ENCODE data around the gene PCDHGB1.
"Not testable (repeated sequence)": the region's sequence is repeated elsewhere in the genome, so short reads cannot be mapped to it uniquely, and the experiment has no call there.

Gene PCDHGB1

GRCh38 chr5:141382469-141383294 lies 32.8 kb downstream of the PCDHGB1 start, which contains the start of gene PCDHGA7:
PCDHGA7 (plus strand) TSS chr5:141382742; CDS start chr5:141382900, 158 bp downstream.
- DNase-seq (ENCODE audit: low spot score) = no peak
- FAIRE-seq = no peak

DNA sequence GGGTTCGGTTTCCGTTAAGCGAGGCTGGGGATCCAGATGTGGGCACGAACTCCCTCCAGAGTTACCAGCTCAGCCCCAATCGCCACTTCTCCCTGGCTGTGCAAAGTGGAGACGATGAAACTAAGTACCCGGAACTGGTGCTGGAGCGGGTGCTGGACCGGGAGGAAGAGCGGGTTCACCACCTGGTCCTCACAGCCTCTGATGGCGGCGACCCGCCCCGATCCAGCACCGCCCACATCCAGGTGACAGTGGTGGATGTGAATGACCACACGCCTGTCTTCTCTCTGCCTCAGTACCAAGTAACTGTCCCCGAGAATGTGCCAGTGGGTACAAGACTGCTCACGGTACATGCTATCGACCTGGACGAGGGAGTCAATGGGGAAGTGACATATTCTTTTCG lies 33.4 kb downstream of the PCDHGB1 start:
- FAIRE-seq (no peak), DNase-seq (ENCODE audit: low spot score) (no peak)

- FAIRE-seq (no peak), DNase-seq (ENCODE audit: low spot score) (no peak)
These were observed 34.8 kb downstream of the PCDHGB1 start for GRCh38 chr5:141384471-141385267.

DNA sequence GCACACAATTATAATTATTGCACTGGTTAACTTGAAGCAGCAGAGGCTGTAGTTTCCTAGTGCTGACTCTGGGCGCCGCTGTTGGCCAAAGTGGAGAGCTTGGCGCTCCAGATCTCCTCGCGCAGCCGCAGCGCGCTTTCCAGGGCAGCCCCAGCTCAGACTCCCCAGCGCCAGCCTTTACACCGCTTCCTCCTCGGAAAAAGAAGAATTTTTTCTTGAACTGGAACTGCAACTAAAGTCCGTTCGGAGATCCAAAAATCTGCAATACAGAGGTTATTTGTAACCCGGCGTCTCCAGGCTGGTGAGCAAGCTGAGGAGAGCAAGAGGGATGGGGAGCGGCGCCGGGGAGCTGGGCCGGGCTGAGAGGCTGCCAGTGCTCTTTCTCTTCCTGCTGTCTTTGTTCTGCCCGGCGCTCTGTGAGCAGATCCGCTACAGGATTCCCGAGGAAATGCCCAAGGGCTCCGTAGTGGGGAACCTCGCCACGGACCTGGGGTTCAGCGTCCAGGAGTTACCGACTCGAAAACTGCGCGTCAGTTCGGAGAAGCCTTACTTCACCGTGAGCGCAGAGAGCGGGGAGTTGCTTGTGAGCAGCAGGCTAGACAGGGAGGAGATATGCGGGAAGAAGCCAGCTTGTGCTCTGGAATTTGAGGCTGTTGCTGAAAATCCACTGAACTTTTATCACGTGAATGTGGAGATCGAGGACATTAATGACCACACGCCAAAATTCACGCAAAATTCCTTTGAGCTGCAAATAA lies 37.8 kb downstream of the PCDHGB1 start, which contains the start of gene PCDHGB4:
PCDHGB4 (plus strand) TSS at position 142 of the 755 bp plus-strand sequence; CDS start at position 329, 187 bp downstream.
- not testable (repeated sequence) for FAIRE-seq; DNase-seq (ENCODE audit: low spot score)

DNA sequence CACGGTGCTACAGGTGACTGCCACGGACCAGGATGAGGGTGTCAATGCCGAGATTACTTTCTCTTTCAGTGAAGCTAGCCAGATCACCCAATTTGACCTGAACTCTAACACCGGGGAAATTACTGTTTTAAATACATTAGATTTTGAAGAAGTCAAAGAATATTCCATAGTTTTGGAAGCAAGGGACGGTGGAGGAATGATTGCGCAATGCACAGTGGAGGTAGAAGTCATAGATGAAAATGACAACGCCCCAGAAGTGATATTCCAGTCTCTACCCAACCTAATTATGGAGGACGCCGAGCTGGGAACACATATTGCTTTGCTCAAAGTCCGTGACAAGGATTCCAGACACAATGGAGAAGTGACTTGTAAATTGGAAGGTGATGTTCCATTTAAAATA lies 38.8 kb downstream of the PCDHGB1 start:
- FAIRE-seq (no peak), DNase-seq (ENCODE audit: low spot score) (no peak)

GRCh38 chr5:141389153-141390042 lies 39.5 kb downstream of the PCDHGB1 start:
- no peak for FAIRE-seq
- no peak for DNase-seq (ENCODE audit: low spot score)

DNA sequence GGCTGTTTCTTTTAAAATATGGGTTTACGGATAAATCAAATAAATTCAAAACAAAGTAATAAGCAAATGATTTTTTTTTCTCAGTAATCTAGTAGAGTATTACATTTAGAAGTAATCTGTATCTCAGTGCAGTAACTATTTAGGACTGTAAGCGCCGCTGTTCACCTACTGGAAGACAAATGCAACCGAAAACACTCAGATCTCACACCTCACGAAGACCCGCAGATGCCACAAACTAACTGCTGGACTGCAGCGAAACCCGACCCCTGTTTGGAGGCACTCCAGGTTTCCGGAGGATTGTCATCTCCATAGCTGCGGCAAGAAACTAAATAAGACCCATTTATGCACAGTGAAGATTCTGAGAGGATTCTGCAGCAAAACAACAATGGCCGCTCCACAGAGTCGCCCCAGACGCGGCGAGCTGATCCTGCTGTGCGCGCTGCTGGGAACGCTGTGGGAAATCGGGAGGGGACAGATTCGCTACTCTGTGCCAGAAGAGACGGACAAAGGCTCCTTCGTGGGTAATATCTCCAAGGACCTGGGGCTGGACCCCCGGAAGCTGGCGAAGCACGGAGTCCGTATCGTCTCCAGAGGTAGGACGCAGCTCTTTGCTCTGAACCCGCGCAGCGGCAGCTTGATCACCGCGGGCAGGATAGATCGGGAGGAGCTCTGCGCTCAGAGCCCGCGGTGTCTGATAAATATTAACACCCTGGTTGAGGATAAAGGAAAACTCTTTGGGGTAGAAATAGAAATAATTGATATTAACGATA lies 42.7 kb downstream of the PCDHGB1 start, which contains the start of gene PCDHGA8:
PCDHGA8 (plus strand) TSS at position 205 of the 770 bp plus-strand sequence; CDS start at position 386, 181 bp downstream.
- DNase-seq (ENCODE audit: low spot score) = no peak

DNA sequence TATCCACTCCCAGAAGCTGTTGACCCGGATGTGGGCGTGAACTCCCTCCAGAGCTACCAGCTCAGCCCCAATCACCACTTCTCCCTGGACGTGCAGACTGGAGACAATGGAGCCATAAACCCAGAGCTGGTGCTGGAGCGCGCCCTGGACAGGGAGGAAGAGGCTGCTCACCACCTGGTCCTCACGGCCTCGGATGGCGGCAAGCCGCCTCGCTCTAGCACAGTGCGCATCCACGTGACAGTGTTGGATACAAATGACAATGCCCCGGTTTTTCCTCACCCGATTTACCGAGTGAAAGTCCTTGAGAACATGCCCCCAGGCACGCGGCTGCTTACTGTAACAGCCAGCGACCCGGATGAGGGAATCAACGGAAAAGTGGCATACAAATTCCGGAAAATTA lies 43.4 kb downstream of the PCDHGB1 start:
- FAIRE-seq (no peak), DNase-seq (ENCODE audit: low spot score) (no peak)

More for the DNA sequence above, 42.7 kb downstream of the PCDHGB1 start, which contains the start of gene PCDHGA8:
- no peak for FAIRE-seq

GRCh38 chr5:141394401-141395187 lies 44.7 kb downstream of the PCDHGB1 start:
- FAIRE-seq = not testable (repeated sequence)

DNA sequence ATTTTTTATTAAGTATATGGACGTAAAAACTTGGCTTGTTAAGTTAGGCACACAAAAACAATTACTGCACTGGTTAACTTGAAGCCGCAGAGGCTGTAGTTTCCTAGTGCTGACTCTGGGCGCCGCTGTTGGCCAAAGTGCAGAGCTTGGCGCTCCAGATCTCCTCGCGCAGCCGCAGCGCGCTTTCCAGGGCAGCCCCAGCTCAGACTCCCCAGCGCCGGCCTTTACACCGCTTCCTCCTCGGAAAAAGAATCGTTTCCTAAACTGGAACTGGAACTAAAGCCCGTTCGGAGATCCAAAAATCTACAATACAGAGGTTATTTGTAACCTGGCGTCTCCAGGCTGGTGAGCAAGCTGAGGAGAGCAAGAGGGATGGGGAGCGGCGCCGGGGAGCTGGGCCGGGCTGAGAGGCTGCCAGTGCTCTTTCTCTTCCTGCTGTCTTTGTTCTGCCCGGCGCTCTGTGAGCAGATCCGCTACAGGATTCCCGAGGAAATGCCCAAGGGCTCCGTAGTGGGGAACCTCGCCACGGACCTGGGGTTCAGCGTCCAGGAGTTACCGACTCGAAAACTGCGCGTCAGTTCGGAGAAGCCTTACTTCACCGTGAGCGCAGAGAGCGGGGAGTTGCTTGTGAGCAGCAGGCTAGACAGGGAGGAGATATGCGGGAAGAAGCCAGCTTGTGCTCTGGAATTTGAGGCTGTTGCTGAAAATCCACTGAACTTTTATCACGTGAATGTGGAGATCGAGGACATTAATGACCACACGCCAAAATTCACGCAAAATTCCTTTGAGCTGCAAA lies 48.1 kb downstream of the PCDHGB1 start, which contains the start of gene PCDHGB5:
PCDHGB5 (plus strand) TSS at position 192 of the 796 bp plus-strand sequence; CDS start at position 373, 181 bp downstream.
- not testable (repeated sequence) for FAIRE-seq; DNase-seq (ENCODE audit: low spot score)

More at GRCh38 chr5:141394401-141395187, 44.7 kb downstream of the PCDHGB1 start:
- not testable (repeated sequence) for DNase-seq (ENCODE audit: low spot score)

GRCh38 chr5:141398608-141399007 lies 48.7 kb downstream of the PCDHGB1 start:
- FAIRE-seq = no peak
- DNase-seq (ENCODE audit: low spot score) = no peak

DNA sequence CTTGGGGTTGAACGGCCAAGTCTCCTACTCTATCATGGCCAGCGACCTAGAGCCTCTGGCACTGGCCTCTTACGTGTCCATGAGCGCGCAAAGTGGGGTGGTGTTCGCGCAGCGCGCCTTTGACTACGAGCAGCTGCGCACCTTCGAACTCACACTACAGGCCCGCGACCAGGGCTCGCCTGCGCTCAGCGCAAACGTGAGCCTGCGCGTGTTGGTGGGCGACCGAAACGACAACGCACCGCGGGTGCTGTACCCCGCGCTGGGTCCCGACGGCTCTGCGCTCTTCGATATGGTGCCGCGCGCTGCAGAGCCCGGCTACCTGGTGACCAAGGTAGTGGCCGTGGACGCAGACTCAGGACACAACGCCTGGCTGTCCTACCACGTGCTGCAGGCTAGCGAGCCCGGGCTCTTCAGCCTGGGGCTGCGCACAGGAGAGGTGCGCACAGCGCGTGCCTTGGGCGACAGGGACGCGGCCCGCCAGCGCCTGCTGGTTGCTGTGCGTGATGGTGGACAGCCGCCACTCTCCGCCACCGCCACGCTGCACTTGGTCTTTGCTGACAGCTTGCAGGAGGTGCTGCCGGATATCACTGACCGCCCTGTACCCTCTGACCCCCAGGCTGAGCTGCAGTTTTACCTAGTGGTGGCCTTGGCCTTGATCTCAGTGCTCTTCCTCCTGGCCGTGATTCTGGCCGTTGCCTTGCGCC lies 49.8 kb downstream of the PCDHGB1 start:
- no peak for FAIRE-seq
- DNase-seq (ENCODE audit: low spot score) = no peak

Measured in RCC 7860 (cell line).